Astrocyte of the cerebellum (primary cell): ENCODE results near the gene RBM5.

ENCODE experiments used
- DNase-seq: peaks from one replicate; pipeline ENCODE4 v3.0.0-alpha.2; 2011; ENCODE audit warnings: low read depth
- H3K4me3 ChIP-seq: 2 replicates; pipeline ENCODE4 v1.5.1; 2011; ENCODE audit warnings: mild to moderate bottlenecking, low read depth, low read length, moderate library complexity
- CTCF ChIP-seq: IDR thresholded peaks from 2 replicates; pipeline ENCODE4 v1.5.1; 2012; ENCODE audit warnings: low read length, low read depth, moderate library complexity, mild to moderate bottlenecking; ENCODE audit errors: missing control alignments
- in situ Hi-C: cut with HindIII; loops from 2 replicates; pipeline ENCODE4 v1.10.0; 2017; ENCODE audit warnings: low sequenced_read_pairs

RBM5 gene

GRCh38 chr3:50153782-50154475, 65.2 kb downstream of the RBM5 start:
- H3K4me3 ChIP-seq: peak overlapping the region; percentile 69

GRCh38 chr3:50154476-50154839, 65.7 kb downstream of the RBM5 start:
- H3K4me3 ChIP-seq: peak overlapping the region; percentile 69

More at GRCh38 chr3:50153782-50154475, 65.2 kb downstream of the RBM5 start:
- DNase-seq: no peak
- no peak for TF ChIP-seq CTCF
- in situ Hi-C loops: no loop called here

GRCh38 chr3:50154840-50155490, 66.2 kb downstream of the RBM5 start, which contains the start of gene SEMA3F:
Gene SEMA3F (plus strand): TSS chr3:50155324. CDS start chr3:50159623, 4,299 bp downstream.
- peak within 1 kb of the TSS; percentile 69 for H3K4me3 ChIP-seq
- no peak for TF ChIP-seq CTCF
- no peak for DNase-seq
- in situ Hi-C loops: no loop called here

More at GRCh38 chr3:50154476-50154839, 65.7 kb downstream of the RBM5 start:
- in situ Hi-C loops: no loop called here
- no peak for DNase-seq
- peak; percentile 10 for TF ChIP-seq CTCF

DNA sequence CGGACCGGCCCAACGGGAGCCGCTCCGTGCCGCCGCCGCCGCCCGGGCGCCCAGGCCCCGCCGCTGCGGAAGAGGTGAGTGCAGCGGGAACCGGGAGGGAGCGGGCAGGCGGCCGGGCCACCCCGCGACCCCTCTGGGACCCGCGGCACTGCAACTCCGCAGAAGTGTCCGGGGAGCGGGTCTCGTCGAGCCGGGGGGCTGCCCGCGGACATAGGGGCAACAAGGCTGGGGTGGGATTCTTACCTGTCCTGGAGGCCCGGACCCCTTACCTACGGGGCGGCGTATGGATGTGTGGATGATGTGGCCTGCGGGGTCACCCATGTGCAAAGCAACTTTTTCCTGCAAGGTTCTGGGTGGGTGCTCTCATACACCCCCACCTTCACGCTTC, 66.8 kb downstream of the RBM5 start:
- no peak for TF ChIP-seq CTCF
- no peak for DNase-seq
- peak overlapping the region; percentile 69 for H3K4me3 ChIP-seq
- in situ Hi-C loops: no loop called here

DNA sequence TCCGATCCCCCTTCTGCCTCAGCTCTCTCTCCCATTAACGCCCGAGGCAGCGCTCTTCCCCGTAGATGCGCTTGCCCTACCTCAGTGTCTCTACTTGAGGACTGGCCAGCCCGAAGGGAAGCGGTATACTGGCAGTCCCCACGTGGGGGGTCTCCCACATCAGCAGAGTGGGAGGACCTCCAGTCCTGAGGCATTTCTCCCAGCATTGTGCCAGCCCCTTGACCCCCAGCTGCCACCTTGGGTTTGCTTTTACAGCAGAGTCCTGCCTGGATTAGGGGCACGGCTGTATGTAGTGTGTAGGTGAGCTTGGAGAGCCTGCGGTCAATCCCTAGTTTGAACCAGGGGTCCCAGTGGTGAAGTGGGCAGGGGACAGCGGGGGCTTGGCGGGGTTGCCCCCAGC, 67.2 kb downstream of the RBM5 start:
- no peak for TF ChIP-seq CTCF
- no peak for DNase-seq
- peak overlapping the region; percentile 69 for H3K4me3 ChIP-seq
- in situ Hi-C loops: no loop called here

- no peak for DNase-seq
- peak overlapping the region; percentile 69 for H3K4me3 ChIP-seq
- no peak for TF ChIP-seq CTCF
- in situ Hi-C loops: no loop called here
Observed at GRCh38 chr3:50156549-50157493, 68.1 kb downstream of the RBM5 start.
